ENCODE data around the gene TNS1. TPM values are rescaled to one million over a fixed set of nuclear protein-coding genes. Genes with fewer than 3 reads are reported as not detected.

TNS1 gene
- total RNA-seq, 4 donors from 2014 or later = 57.7 to 120 (median 95.7) TPM

DNA sequence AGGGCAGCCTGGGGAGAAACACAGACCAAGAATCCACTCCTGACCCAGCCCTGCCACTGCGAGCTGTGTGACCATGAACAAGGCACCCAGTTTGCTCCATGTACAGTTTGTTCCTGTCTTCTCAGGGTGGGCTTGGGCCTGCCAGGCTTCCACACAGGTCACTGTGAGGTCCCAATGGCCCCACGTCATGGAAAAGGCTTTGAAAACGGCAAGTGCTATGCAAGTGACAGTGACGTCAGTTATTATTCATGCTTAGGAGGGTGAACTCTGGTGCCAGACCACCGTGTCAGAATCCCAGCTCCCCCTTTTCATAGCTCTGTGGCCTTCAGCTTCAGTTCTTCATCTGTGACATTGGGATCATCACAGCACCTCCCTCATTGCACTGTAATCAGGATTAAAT is 87.1 kb downstream of the TNS1 start:
- H3K4me3 ChIP-seq (ENCODE audit: low read depth, poor library complexity, severe bottlenecking) = no peak overlapping the region
- 71 to 83% methylated on average over 5 of the region's 5 CpGs for WGBS, 2 donors
- TF ChIP-seq POLR2A (IDR thresholded peaks at IDR 0.05) = no peak
- TF ChIP-seq, protein P1, sequence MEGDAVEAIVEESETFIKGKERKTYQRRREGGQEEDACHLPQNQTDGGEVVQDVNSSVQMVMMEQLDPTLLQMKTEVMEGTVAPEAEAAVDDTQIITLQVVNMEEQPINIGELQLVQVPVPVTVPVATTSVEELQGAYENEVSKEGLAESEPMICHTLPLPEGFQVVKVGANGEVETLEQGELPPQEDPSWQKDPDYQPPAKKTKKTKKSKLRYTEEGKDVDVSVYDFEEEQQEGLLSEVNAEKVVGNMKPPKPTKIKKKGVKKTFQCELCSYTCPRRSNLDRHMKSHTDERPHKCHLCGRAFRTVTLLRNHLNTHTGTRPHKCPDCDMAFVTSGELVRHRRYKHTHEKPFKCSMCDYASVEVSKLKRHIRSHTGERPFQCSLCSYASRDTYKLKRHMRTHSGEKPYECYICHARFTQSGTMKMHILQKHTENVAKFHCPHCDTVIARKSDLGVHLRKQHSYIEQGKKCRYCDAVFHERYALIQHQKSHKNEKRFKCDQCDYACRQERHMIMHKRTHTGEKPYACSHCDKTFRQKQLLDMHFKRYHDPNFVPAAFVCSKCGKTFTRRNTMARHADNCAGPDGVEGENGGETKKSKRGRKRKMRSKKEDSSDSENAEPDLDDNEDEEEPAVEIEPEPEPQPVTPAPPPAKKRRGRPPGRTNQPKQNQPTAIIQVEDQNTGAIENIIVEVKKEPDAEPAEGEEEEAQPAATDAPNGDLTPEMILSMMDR (IDR thresholded peaks at IDR 0.05) = no peak
- intact Hi-C loops (cut with DNase I; ENCODE audit: low total_unique reads) = no loop called here
- no peak for DNase-seq (ENCODE audit: low spot score in 2 of 2)

- TF ChIP-seq, protein P1 (IDR thresholded peaks at IDR 0.05) = no peak
- no peak for TF ChIP-seq POLR2A (IDR thresholded peaks at IDR 0.05)
- no peak overlapping the region for H3K4me3 ChIP-seq (ENCODE audit: low read depth, poor library complexity, severe bottlenecking)
- intact Hi-C loops (cut with DNase I; ENCODE audit: low total_unique reads) = no loop called here
- 85 to 86% methylated on average over 9 of the region's 9 CpGs for WGBS, 2 donors
- no peak for DNase-seq (ENCODE audit: low spot score in 2 of 2)
Measured at GRCh38 chr2:217914878-217915277, 87.9 kb downstream of the TNS1 start.

GRCh38 chr2:217914078-217914477 is 88.7 kb downstream of the TNS1 start:
- 67 to 87% methylated on average over 1 of the region's 1 CpG for WGBS, 2 donors
- TF ChIP-seq, protein P1 (IDR thresholded peaks at IDR 0.05) = no peak
- TF ChIP-seq POLR2A (IDR thresholded peaks at IDR 0.05) = no peak
- DNase-seq (ENCODE audit: low spot score in 2 of 2) = no peak
- no peak overlapping the region for H3K4me3 ChIP-seq (ENCODE audit: low read depth, poor library complexity, severe bottlenecking)
- intact Hi-C loops (cut with DNase I; ENCODE audit: low total_unique reads) = no loop called here

- H3K4me3 ChIP-seq (ENCODE audit: low read depth, poor library complexity, severe bottlenecking) = no peak overlapping the region
- TF ChIP-seq, protein P1 (IDR thresholded peaks at IDR 0.05) = no peak
- no peak for TF ChIP-seq POLR2A (IDR thresholded peaks at IDR 0.05)
- no peak for DNase-seq (ENCODE audit: low spot score in 2 of 2)
- intact Hi-C loops (cut with DNase I; ENCODE audit: low total_unique reads) = no loop called here
- WGBS, 2 donors = 78 to 80% methylated on average over 3 of the region's 3 CpGs
Measured at GRCh38 chr2:217913436-217913835, 89.4 kb downstream of the TNS1 start.

- DNase-seq (ENCODE audit: low spot score in 2 of 2) = no peak
- no peak for TF ChIP-seq POLR2A (IDR thresholded peaks at IDR 0.05)
- TF ChIP-seq, protein P1 (IDR thresholded peaks at IDR 0.05) = no peak
- 66 to 78% methylated on average over 25 of the region's 25 CpGs for WGBS, 2 donors
- intact Hi-C loops (cut with DNase I; ENCODE audit: low total_unique reads) = no loop called here
- H3K4me3 ChIP-seq (ENCODE audit: low read depth, poor library complexity, severe bottlenecking) = no peak overlapping the region
Measured at GRCh38 chr2:217912098-217913024, 90.4 kb downstream of the TNS1 start.

All from lower leg skin (tissue), 4 donors.